Hepatocyte (in vitro differentiated cells): ENCODE data around the gene SLC39A8.

Source experiments
- CTCF ChIP-seq: fragments of 200-600 bp; sonication (generic); IDR thresholded peaks from 2 replicates; pipeline ENCODE4 v1.5.1; 2016; ENCODE audit warnings: antibody characterized with exemption, mild to moderate bottlenecking; ENCODE audit not compliant: poor library complexity
- EZH2 ChIP-seq: fragments of 200-600 bp; sonication (generic); IDR thresholded peaks from 2 replicates; pipeline ENCODE4 v1.6.1; 2016; ENCODE audit warnings: antibody characterized with exemption, mild to moderate bottlenecking, borderline replicate concordance
- EZH2phosphoT487 ChIP-seq: fragments of 200-600 bp; sonication (generic); IDR thresholded peaks from one replicate; pipeline ENCODE4 v1.6.1; 2018; ENCODE audit warnings: antibody characterized with exemption, mild to moderate bottlenecking, low read depth, moderate library complexity; ENCODE audit not compliant: unreplicated experiment, severe bottlenecking

GRCh38 chr4:102345795-102346100 is 466 bp upstream of the SLC39A8 start:
- TF ChIP-seq CTCF (no peak), EZH2 (no peak), EZH2phosphoT487 (no peak)
